ENCODE measurements around the gene MTURN.

DNA sequence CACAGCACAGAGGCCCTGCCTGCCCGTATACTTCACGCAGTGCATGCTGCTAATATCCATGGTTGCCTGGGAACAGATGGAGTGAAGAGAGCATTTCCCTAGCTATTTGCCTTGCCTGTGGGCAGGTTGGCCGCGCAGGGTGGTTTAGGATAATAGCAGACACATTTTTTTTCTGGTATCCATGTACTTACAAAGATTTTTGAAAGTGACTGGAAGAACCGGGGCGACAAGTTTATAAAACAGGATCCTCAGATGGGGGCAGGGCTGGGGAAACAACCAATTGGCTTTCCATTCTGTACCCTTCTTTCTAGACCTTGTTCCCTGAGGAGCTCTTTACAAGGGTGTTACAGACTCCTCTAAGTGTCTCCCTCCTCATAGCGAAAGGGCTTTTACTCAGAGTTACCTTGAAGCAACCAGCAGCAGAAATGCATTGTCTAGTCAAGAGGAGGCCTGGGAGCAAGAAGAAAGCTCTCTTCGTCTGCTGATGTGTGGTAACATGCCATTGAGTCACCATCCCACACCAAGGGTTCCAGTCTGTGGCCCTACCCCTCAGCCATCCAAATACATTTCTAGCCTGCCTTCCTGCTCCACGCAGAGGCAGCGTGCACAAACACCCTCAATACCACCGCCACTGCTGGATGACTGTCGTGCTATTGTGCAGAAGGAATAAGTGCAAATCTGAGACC lies 31.5 kb downstream of the MTURN start:
- no peak for TF ChIP-seq MBD1 (CRISPR knock-in tag; IDR thresholded peaks at IDR 0.05)
- no peak for TF ChIP-seq ZKSCAN1 (IDR thresholded peaks at IDR 0.05; ENCODE audit: low read depth, low read length)
